H9 (cell line): ENCODE results near the gene LRMDA. TPM values are rescaled to one million over a fixed set of nuclear protein-coding genes. Genes with fewer than 3 reads are reported as not detected.

ENCODE experiments used
- DNase-seq: peaks from one replicate; pipeline ENCODE4 v3.0.0-alpha.2; 2017
- H2AFZ ChIP-seq: one replicate; pipeline ENCODE4 v1.6.1; 2013; ENCODE audit warnings: mild to moderate bottlenecking, low read length, control low read depth, moderate library complexity
- H2AK5ac ChIP-seq: 2 replicates; pipeline ENCODE4 v1.6.1; 2013; ENCODE audit warnings: low read length, control low read depth, mixed read lengths; ENCODE audit not compliant: insufficient read length
- H2BK120ac ChIP-seq: one replicate; pipeline ENCODE4 v1.6.1; 2013; ENCODE audit warnings: low read depth, mild to moderate bottlenecking, low read length, control low read depth, inconsistent platforms; ENCODE audit not compliant: poor library complexity, severe bottlenecking
- H2BK12ac ChIP-seq: 2 replicates; pipeline ENCODE4 v1.6.1; 2013; ENCODE audit warnings: low read length, control low read depth, mixed read lengths, low read depth; ENCODE audit not compliant: insufficient read length
- H2BK15ac ChIP-seq: 2 replicates; pipeline ENCODE4 v1.6.1; 2013; ENCODE audit warnings: low read depth, low read length, control low read depth
- H2BK20ac ChIP-seq: one replicate; pipeline ENCODE4 v1.6.1; 2013; ENCODE audit warnings: low read depth, mild to moderate bottlenecking, low read length, control low read depth, inconsistent platforms; ENCODE audit not compliant: poor library complexity, severe bottlenecking
- H2BK5ac ChIP-seq: 2 replicates; pipeline ENCODE4 v1.6.1; 2013; ENCODE audit warnings: low read length, control low read depth, mixed read lengths; ENCODE audit not compliant: insufficient read length
- H3K14ac ChIP-seq: 2 replicates; pipeline ENCODE4 v1.6.1; 2013; ENCODE audit warnings: low read length, control low read depth; ENCODE audit not compliant: insufficient read depth
- H3K18ac ChIP-seq: 2 replicates; pipeline ENCODE4 v1.6.1; 2013; ENCODE audit warnings: low read depth, mild to moderate bottlenecking, mixed read lengths, low read length, control low read depth; ENCODE audit not compliant: insufficient read length
- H3K23ac ChIP-seq: 2 replicates; pipeline ENCODE4 v1.6.1; 2013; ENCODE audit warnings: low read length, control low read depth, mixed read lengths, low read depth; ENCODE audit not compliant: insufficient read length
- H3K23me2 ChIP-seq: 2 replicates; pipeline ENCODE4 v1.6.1; 2013; ENCODE audit warnings: low read depth, mild to moderate bottlenecking, mixed read lengths, low read length, control low read depth; ENCODE audit not compliant: insufficient read length, poor library complexity, severe bottlenecking
- H3K27ac ChIP-seq: 2 replicates; pipeline ENCODE4 v1.5.1; 2013; ENCODE audit warnings: low read length, control low read depth, mixed read lengths, low read depth; ENCODE audit not compliant: insufficient read length
- H3K27me3 ChIP-seq: 2 replicates; pipeline ENCODE4 v1.6.1; 2013; ENCODE audit warnings: low read length, control low read depth, inconsistent platforms; ENCODE audit not compliant: insufficient read depth
- H3K4ac ChIP-seq: 2 replicates; pipeline ENCODE4 v1.6.1; 2013; ENCODE audit warnings: low read depth, mild to moderate bottlenecking, control low read depth, inconsistent platforms, low read length, moderate library complexity
- H3K4me1 ChIP-seq: 2 replicates; pipeline ENCODE4 v1.6.1; 2013; ENCODE audit warnings: low read length, control low read depth, inconsistent platforms; ENCODE audit not compliant: insufficient read depth
- H3K4me2 ChIP-seq: 2 replicates; pipeline ENCODE4 v1.6.1; 2013; ENCODE audit warnings: low read length, control low read depth, mixed read lengths; ENCODE audit not compliant: insufficient read length, insufficient read depth
- H3K56ac ChIP-seq: 2 replicates; pipeline ENCODE4 v1.6.1; 2013; ENCODE audit warnings: low read depth, mild to moderate bottlenecking, mixed read lengths, low read length, control low read depth; ENCODE audit not compliant: insufficient read length
- H3K79me1 ChIP-seq: 2 replicates; pipeline ENCODE4 v1.6.1; 2013; ENCODE audit warnings: low read depth, mild to moderate bottlenecking, moderate library complexity, low read length, control low read depth, inconsistent platforms; ENCODE audit not compliant: insufficient read depth, poor library complexity, severe bottlenecking
- H3K79me2 ChIP-seq: 2 replicates; pipeline ENCODE4 v1.6.1; 2013; ENCODE audit warnings: low read length, control low read depth, inconsistent platforms; ENCODE audit not compliant: insufficient read depth
- H3K9ac ChIP-seq: 2 replicates; pipeline ENCODE4 v1.6.1; 2013; ENCODE audit warnings: low read length, control low read depth, mixed read lengths; ENCODE audit not compliant: insufficient read length; ENCODE audit errors: extremely low read depth
- H3K9me3 ChIP-seq: one replicate; pipeline ENCODE4 v1.6.1; 2013; ENCODE audit warnings: low read depth, low read length, inconsistent platforms; ENCODE audit not compliant: control insufficient read depth
- H3T11ph ChIP-seq: one replicate; pipeline ENCODE4 v1.6.1; 2013; ENCODE audit warnings: mild to moderate bottlenecking, low read length, control low read depth, inconsistent platforms
- H4K20me1 ChIP-seq: one replicate; pipeline ENCODE4 v1.6.1; 2013; ENCODE audit not compliant: control insufficient read depth, insufficient read length, insufficient read depth
- H4K5ac ChIP-seq: 2 replicates; pipeline ENCODE4 v1.6.1; 2013; ENCODE audit warnings: low read depth, mild to moderate bottlenecking, mixed read lengths, low read length, control low read depth; ENCODE audit not compliant: insufficient read length
- H4K8ac ChIP-seq: replicated peaks from 2 replicates; pipeline ENCODE4 v1.6.1; 2013; ENCODE audit warnings: low read length, control low read depth, mixed read lengths, low read depth; ENCODE audit not compliant: insufficient read length
- H4K91ac ChIP-seq: 2 replicates; pipeline ENCODE4 v1.6.1; 2013; ENCODE audit warnings: low read depth, mild to moderate bottlenecking, moderate library complexity, mixed read lengths, low read length, control low read depth; ENCODE audit not compliant: insufficient read length
- H3K27ac Mint-ChIP-seq, 3 experiments: 2 replicates in 2 of 3; 3 replicates in 1 of 3; pipeline ENCODE4 v1.8.0; 2020 to 2021; ENCODE audit warnings: mixed read lengths in 3 of 3, mild to moderate bottlenecking in 1 of 3, moderate library complexity in 1 of 3
- H3K27me3 Mint-ChIP-seq: 2 replicates; pipeline ENCODE4 v1.8.0; 2021; ENCODE audit warnings: low read depth, mild to moderate bottlenecking, moderate library complexity, mixed read lengths
- H3K36me3 Mint-ChIP-seq, 3 experiments: 2 replicates in 2 of 3; 3 replicates in 1 of 3; pipeline ENCODE4 v1.8.0; 2020 to 2021; ENCODE audit warnings: low read depth in 3 of 3, mixed read lengths in 3 of 3; ENCODE audit not compliant: insufficient read depth in 1 of 3
- H3K4me1 Mint-ChIP-seq, 2 experiments: 2 replicates each; pipeline ENCODE4 v1.8.0; 2020; ENCODE audit warnings: mixed read lengths in 2 of 2
- H3K4me3 Mint-ChIP-seq, 2 experiments: 2 replicates in 1 of 2; 3 replicates in 1 of 2; pipeline ENCODE4 v1.8.0; 2020 to 2021; ENCODE audit warnings: mild to moderate bottlenecking in 2 of 2, mixed read lengths in 2 of 2, moderate library complexity in 1 of 2
- H3K9me3 Mint-ChIP-seq, 2 experiments: 2 replicates in 1 of 2; 3 replicates in 1 of 2; pipeline ENCODE4 v1.8.0; 2020; ENCODE audit warnings: mild to moderate bottlenecking in 2 of 2, mixed read lengths in 2 of 2, moderate library complexity in 1 of 2
- WGBS: extraction: QIAGEN DNeasy Blood & Tissue Kit; methylation state at CpG from one replicate; pipeline ENCODE4 v1.1.7; 2013; ENCODE audit warnings: missing lambda C conversion rate, low lambda C conversion rate, mixed read lengths; ENCODE audit not compliant: insufficient read length; ENCODE audit errors: extremely low coverage; 5-methylcytosine and 5-hydroxymethylcytosine counted together
- total RNA-seq: library from RNA; stranded (reverse); gene quantifications from 2 replicates; pipeline ENCODE4 v1.2.1, GENCODE V29; 2021
- TF ChIP-seq, protein P1 (sequence below): fragments of 200-600 bp; sonication (generic); conservative IDR thresholded peaks from 3 replicates; pipeline ENCODE4 v1.8.0; 2021; ENCODE audit warnings: antibody characterized with exemption, mild to moderate bottlenecking

LRMDA gene
- total RNA-seq, 1 experiment from 2014 or later, result 1.8 TPM

DNA sequence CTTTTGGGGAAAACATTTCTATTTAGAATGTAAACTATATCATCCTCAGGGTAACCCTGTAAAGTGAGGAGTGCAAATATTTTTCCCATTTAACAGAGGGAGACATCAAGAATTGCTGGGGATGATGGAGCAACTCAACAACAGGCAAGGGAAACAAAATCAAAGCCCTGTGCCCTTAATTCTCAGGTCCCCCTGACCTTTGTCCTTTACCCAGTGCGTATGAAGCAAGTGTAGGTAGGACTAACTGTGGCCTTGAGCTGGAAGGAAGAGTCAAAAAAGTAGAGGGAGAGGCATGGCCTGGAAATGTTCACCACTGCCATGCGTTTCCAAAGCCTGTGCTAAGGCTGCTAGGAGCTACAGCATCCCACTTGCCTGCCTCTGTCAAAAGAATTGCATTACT is 896.9 kb downstream of the LRMDA start:
- H2BK20ac ChIP-seq, result no peak overlapping the region
- H3K4me1 ChIP-seq, result no peaks in the 10 kb centered on the region
- no peak overlapping the region for H3K56ac ChIP-seq
- no peak overlapping the region for H2BK120ac ChIP-seq
- H3K79me1 ChIP-seq, result no peaks in the 10 kb centered on the region
- no peaks in the 10 kb centered on the region for H4K20me1 ChIP-seq
- H3K23me2 ChIP-seq, result no peaks in the 10 kb centered on the region
- H3K14ac ChIP-seq, result no peak overlapping the region
- Mint-ChIP-seq H3K27ac (no peak overlapping the region), H3K36me3 (no peaks in the 10 kb centered on the region), H3K9me3 (no peaks in the 10 kb centered on the region), H3K4me1 (peaks cover 7 to 8% of the 10 kb centered on the region in 2 experiments), H3K4me3 (no peak overlapping the region), H3K27me3 (no peaks in the 10 kb centered on the region)
- H3K27ac ChIP-seq, result no peak overlapping the region
- no peak overlapping the region for H2AFZ ChIP-seq
- H2BK15ac ChIP-seq, result no peak overlapping the region
- no peak overlapping the region for H2BK5ac ChIP-seq
- no peak overlapping the region for H4K8ac ChIP-seq
- WGBS, result no CpG with 5 or more reads among the region's 2 CpGs
- H4K5ac ChIP-seq, result no peak overlapping the region
- no peak overlapping the region for H4K91ac ChIP-seq
- no peaks in the 10 kb centered on the region for H3K79me2 ChIP-seq
- no peak overlapping the region for H3K9ac ChIP-seq
- no peaks in the 10 kb centered on the region for H3K9me3 ChIP-seq
- H3K4me2 ChIP-seq, result no peak overlapping the region
- H2BK12ac ChIP-seq, result no peak overlapping the region
- no peak overlapping the region for H3K4ac ChIP-seq
- H3K23ac ChIP-seq, result no peak overlapping the region
- H3K18ac ChIP-seq, result no peak overlapping the region
- no peak overlapping the region for H2AK5ac ChIP-seq
- H3T11ph ChIP-seq, result no peak overlapping the region
- no peak for DNase-seq
- TF ChIP-seq, protein P1, sequence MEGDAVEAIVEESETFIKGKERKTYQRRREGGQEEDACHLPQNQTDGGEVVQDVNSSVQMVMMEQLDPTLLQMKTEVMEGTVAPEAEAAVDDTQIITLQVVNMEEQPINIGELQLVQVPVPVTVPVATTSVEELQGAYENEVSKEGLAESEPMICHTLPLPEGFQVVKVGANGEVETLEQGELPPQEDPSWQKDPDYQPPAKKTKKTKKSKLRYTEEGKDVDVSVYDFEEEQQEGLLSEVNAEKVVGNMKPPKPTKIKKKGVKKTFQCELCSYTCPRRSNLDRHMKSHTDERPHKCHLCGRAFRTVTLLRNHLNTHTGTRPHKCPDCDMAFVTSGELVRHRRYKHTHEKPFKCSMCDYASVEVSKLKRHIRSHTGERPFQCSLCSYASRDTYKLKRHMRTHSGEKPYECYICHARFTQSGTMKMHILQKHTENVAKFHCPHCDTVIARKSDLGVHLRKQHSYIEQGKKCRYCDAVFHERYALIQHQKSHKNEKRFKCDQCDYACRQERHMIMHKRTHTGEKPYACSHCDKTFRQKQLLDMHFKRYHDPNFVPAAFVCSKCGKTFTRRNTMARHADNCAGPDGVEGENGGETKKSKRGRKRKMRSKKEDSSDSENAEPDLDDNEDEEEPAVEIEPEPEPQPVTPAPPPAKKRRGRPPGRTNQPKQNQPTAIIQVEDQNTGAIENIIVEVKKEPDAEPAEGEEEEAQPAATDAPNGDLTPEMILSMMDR, result no peak
- no peaks in the 10 kb centered on the region for H3K27me3 ChIP-seq
